H9 (cell line): ENCODE results near the gene THAP5. TPM values are rescaled to one million over a fixed set of nuclear protein-coding genes. Genes with fewer than 3 reads are reported as not detected.

ENCODE experiments used
- DNase-seq: peaks from one replicate; pipeline ENCODE4 v3.0.0-alpha.2; 2017
- H2AFZ ChIP-seq: one replicate; pipeline ENCODE4 v1.6.1; 2013; ENCODE audit warnings: mild to moderate bottlenecking, low read length, control low read depth, moderate library complexity
- H2AK5ac ChIP-seq: 2 replicates; pipeline ENCODE4 v1.6.1; 2013; ENCODE audit warnings: low read length, control low read depth, mixed read lengths; ENCODE audit not compliant: insufficient read length
- H2BK120ac ChIP-seq: one replicate; pipeline ENCODE4 v1.6.1; 2013; ENCODE audit warnings: low read depth, mild to moderate bottlenecking, low read length, control low read depth, inconsistent platforms; ENCODE audit not compliant: poor library complexity, severe bottlenecking
- H2BK12ac ChIP-seq: 2 replicates; pipeline ENCODE4 v1.6.1; 2013; ENCODE audit warnings: low read length, control low read depth, mixed read lengths, low read depth; ENCODE audit not compliant: insufficient read length
- H2BK15ac ChIP-seq: 2 replicates; pipeline ENCODE4 v1.6.1; 2013; ENCODE audit warnings: low read depth, low read length, control low read depth
- H2BK20ac ChIP-seq: one replicate; pipeline ENCODE4 v1.6.1; 2013; ENCODE audit warnings: low read depth, mild to moderate bottlenecking, low read length, control low read depth, inconsistent platforms; ENCODE audit not compliant: poor library complexity, severe bottlenecking
- H2BK5ac ChIP-seq: 2 replicates; pipeline ENCODE4 v1.6.1; 2013; ENCODE audit warnings: low read length, control low read depth, mixed read lengths; ENCODE audit not compliant: insufficient read length
- H3K14ac ChIP-seq: 2 replicates; pipeline ENCODE4 v1.6.1; 2013; ENCODE audit warnings: low read length, control low read depth; ENCODE audit not compliant: insufficient read depth
- H3K18ac ChIP-seq: 2 replicates; pipeline ENCODE4 v1.6.1; 2013; ENCODE audit warnings: low read depth, mild to moderate bottlenecking, mixed read lengths, low read length, control low read depth; ENCODE audit not compliant: insufficient read length
- H3K23ac ChIP-seq: 2 replicates; pipeline ENCODE4 v1.6.1; 2013; ENCODE audit warnings: low read length, control low read depth, mixed read lengths, low read depth; ENCODE audit not compliant: insufficient read length
- H3K23me2 ChIP-seq: 2 replicates; pipeline ENCODE4 v1.6.1; 2013; ENCODE audit warnings: low read depth, mild to moderate bottlenecking, mixed read lengths, low read length, control low read depth; ENCODE audit not compliant: insufficient read length, poor library complexity, severe bottlenecking
- H3K27ac ChIP-seq: 2 replicates; pipeline ENCODE4 v1.5.1; 2013; ENCODE audit warnings: low read length, control low read depth, mixed read lengths, low read depth; ENCODE audit not compliant: insufficient read length
- H3K27me3 ChIP-seq: 2 replicates; pipeline ENCODE4 v1.6.1; 2013; ENCODE audit warnings: low read length, control low read depth, inconsistent platforms; ENCODE audit not compliant: insufficient read depth
- H3K4ac ChIP-seq: 2 replicates; pipeline ENCODE4 v1.6.1; 2013; ENCODE audit warnings: low read depth, mild to moderate bottlenecking, control low read depth, inconsistent platforms, low read length, moderate library complexity
- H3K4me1 ChIP-seq: 2 replicates; pipeline ENCODE4 v1.6.1; 2013; ENCODE audit warnings: low read length, control low read depth, inconsistent platforms; ENCODE audit not compliant: insufficient read depth
- H3K4me2 ChIP-seq: 2 replicates; pipeline ENCODE4 v1.6.1; 2013; ENCODE audit warnings: low read length, control low read depth, mixed read lengths; ENCODE audit not compliant: insufficient read length, insufficient read depth
- H3K56ac ChIP-seq: 2 replicates; pipeline ENCODE4 v1.6.1; 2013; ENCODE audit warnings: low read depth, mild to moderate bottlenecking, mixed read lengths, low read length, control low read depth; ENCODE audit not compliant: insufficient read length
- H3K79me1 ChIP-seq: 2 replicates; pipeline ENCODE4 v1.6.1; 2013; ENCODE audit warnings: low read depth, mild to moderate bottlenecking, moderate library complexity, low read length, control low read depth, inconsistent platforms; ENCODE audit not compliant: insufficient read depth, poor library complexity, severe bottlenecking
- H3K79me2 ChIP-seq: 2 replicates; pipeline ENCODE4 v1.6.1; 2013; ENCODE audit warnings: low read length, control low read depth, inconsistent platforms; ENCODE audit not compliant: insufficient read depth
- H3K9ac ChIP-seq: 2 replicates; pipeline ENCODE4 v1.6.1; 2013; ENCODE audit warnings: low read length, control low read depth, mixed read lengths; ENCODE audit not compliant: insufficient read length; ENCODE audit errors: extremely low read depth
- H3K9me3 ChIP-seq: one replicate; pipeline ENCODE4 v1.6.1; 2013; ENCODE audit warnings: low read depth, low read length, inconsistent platforms; ENCODE audit not compliant: control insufficient read depth
- H3T11ph ChIP-seq: one replicate; pipeline ENCODE4 v1.6.1; 2013; ENCODE audit warnings: mild to moderate bottlenecking, low read length, control low read depth, inconsistent platforms
- H4K20me1 ChIP-seq: one replicate; pipeline ENCODE4 v1.6.1; 2013; ENCODE audit not compliant: control insufficient read depth, insufficient read length, insufficient read depth
- H4K5ac ChIP-seq: 2 replicates; pipeline ENCODE4 v1.6.1; 2013; ENCODE audit warnings: low read depth, mild to moderate bottlenecking, mixed read lengths, low read length, control low read depth; ENCODE audit not compliant: insufficient read length
- H4K8ac ChIP-seq: replicated peaks from 2 replicates; pipeline ENCODE4 v1.6.1; 2013; ENCODE audit warnings: low read length, control low read depth, mixed read lengths, low read depth; ENCODE audit not compliant: insufficient read length
- H4K91ac ChIP-seq: 2 replicates; pipeline ENCODE4 v1.6.1; 2013; ENCODE audit warnings: low read depth, mild to moderate bottlenecking, moderate library complexity, mixed read lengths, low read length, control low read depth; ENCODE audit not compliant: insufficient read length
- H3K27ac Mint-ChIP-seq, 3 experiments: 2 replicates in 2 of 3; 3 replicates in 1 of 3; pipeline ENCODE4 v1.8.0; 2020 to 2021; ENCODE audit warnings: mixed read lengths in 3 of 3, mild to moderate bottlenecking in 1 of 3, moderate library complexity in 1 of 3
- H3K27me3 Mint-ChIP-seq: 2 replicates; pipeline ENCODE4 v1.8.0; 2021; ENCODE audit warnings: low read depth, mild to moderate bottlenecking, moderate library complexity, mixed read lengths
- H3K36me3 Mint-ChIP-seq, 3 experiments: 2 replicates in 2 of 3; 3 replicates in 1 of 3; pipeline ENCODE4 v1.8.0; 2020 to 2021; ENCODE audit warnings: low read depth in 3 of 3, mixed read lengths in 3 of 3; ENCODE audit not compliant: insufficient read depth in 1 of 3
- H3K4me1 Mint-ChIP-seq, 2 experiments: 2 replicates each; pipeline ENCODE4 v1.8.0; 2020; ENCODE audit warnings: mixed read lengths in 2 of 2
- H3K4me3 Mint-ChIP-seq, 2 experiments: 2 replicates in 1 of 2; 3 replicates in 1 of 2; pipeline ENCODE4 v1.8.0; 2020 to 2021; ENCODE audit warnings: mild to moderate bottlenecking in 2 of 2, mixed read lengths in 2 of 2, moderate library complexity in 1 of 2
- H3K9me3 Mint-ChIP-seq, 2 experiments: 2 replicates in 1 of 2; 3 replicates in 1 of 2; pipeline ENCODE4 v1.8.0; 2020; ENCODE audit warnings: mild to moderate bottlenecking in 2 of 2, mixed read lengths in 2 of 2, moderate library complexity in 1 of 2
- CTCF ChIP-seq: fragments of 200-600 bp; sonication (generic); conservative IDR thresholded peaks from 3 replicates; pipeline ENCODE4 v1.8.0; 2021; ENCODE audit warnings: antibody characterized with exemption, mild to moderate bottlenecking
- WGBS: extraction: QIAGEN DNeasy Blood & Tissue Kit; methylation state at CpG from one replicate; pipeline ENCODE4 v1.1.7; 2013; ENCODE audit warnings: missing lambda C conversion rate, low lambda C conversion rate, mixed read lengths; ENCODE audit not compliant: insufficient read length; ENCODE audit errors: extremely low coverage; 5-methylcytosine and 5-hydroxymethylcytosine counted together
- total RNA-seq: library from RNA; stranded (reverse); gene quantifications from 2 replicates; pipeline ENCODE4 v1.2.1, GENCODE V29; 2021

The THAP5 gene
- total RNA-seq, 1 experiment from 2014 or later: 20.6 TPM

GRCh38 chr7:108581655-108582491 lies 12.4 kb upstream of the THAP5 start:
- no peak overlapping the region for H4K5ac ChIP-seq
- H2BK12ac ChIP-seq: no peak overlapping the region
- Mint-ChIP-seq H3K27ac (peak overlapping the region; percentile 65 to 96 (median 93); a peak in 6 of 7 replicates), H3K9me3 (peaks cover 15 to 18% of the 10 kb centered on the region in 2 experiments), H3K36me3 (peaks cover 25 to 32% (median 29%) of the 10 kb centered on the region in 3 experiments), H3K4me1 (peaks cover 18 to 20% of the 10 kb centered on the region in 2 experiments), H3K4me3 (no peak overlapping the region), H3K27me3 (peaks cover 2% of the 10 kb centered on the region; the same call in 1 of the 2 replicates)
- H3K9ac ChIP-seq: no peak overlapping the region
- peak overlapping the region; percentile 43 for H3K18ac ChIP-seq
- H3K56ac ChIP-seq: no peak overlapping the region
- no peak overlapping the region for H4K8ac ChIP-seq
- peak overlapping the region; percentile 80 for H3K27ac ChIP-seq
- no peak overlapping the region for H2AK5ac ChIP-seq
- no peaks in the 10 kb centered on the region for H3K79me2 ChIP-seq
- H2BK5ac ChIP-seq: peak overlapping the region; percentile 23
- peak; percentile 46 for DNase-seq
- no peak overlapping the region for H2BK120ac ChIP-seq
- H3K14ac ChIP-seq: no peak overlapping the region
- no peaks in the 10 kb centered on the region for H3K79me1 ChIP-seq
- no peaks in the 10 kb centered on the region for H4K20me1 ChIP-seq
- H2AFZ ChIP-seq: peak overlapping the region; percentile 18
- H3K4me1 ChIP-seq: peaks cover 7% of the 10 kb centered on the region
- no peak for TF ChIP-seq CTCF
- H4K91ac ChIP-seq: no peak overlapping the region
- H3K23me2 ChIP-seq: no peaks in the 10 kb centered on the region
- H3K23ac ChIP-seq: no peak overlapping the region
- H3K4ac ChIP-seq: peak overlapping the region; percentile 33; the same call in 1 of the 2 replicates
- H2BK20ac ChIP-seq: peak overlapping the region; percentile 94
- peak overlapping the region; percentile 80 for H3T11ph ChIP-seq
- no peaks in the 10 kb centered on the region for H3K27me3 ChIP-seq
- H3K9me3 ChIP-seq: peaks cover 14% of the 10 kb centered on the region
- WGBS: no CpG with 5 or more reads among the region's 4 CpGs
- H3K4me2 ChIP-seq: peak overlapping the region; percentile 40
- H2BK15ac ChIP-seq: no peak overlapping the region
